Measurements from ENCODE around the gene FMN2. TPM values are rescaled to one million over a fixed set of nuclear protein-coding genes. Genes with fewer than 3 reads are reported as not detected.

The FMN2 gene
- polyA plus RNA-seq, 3 donors, result not detected

- Histone ChIP-seq H3K79me2 (ENCODE audit: insufficient read depth, low read length) (no peaks in the 10 kb centered on the region), H3K4me2 (replicated peaks; ENCODE audit: extremely low read depth, low read length, poor library complexity, severe bottlenecking) (no peak overlapping the region), H3K4me3 (replicated peaks in 1 of 3; ENCODE audit: low read depth in 2 of 3, low read length in 3 of 3) (no peak overlapping the region), H4K20me1 (ENCODE audit: insufficient read depth, low read length) (no peaks in the 10 kb centered on the region), H3K27ac (ENCODE audit: low read depth in 1 of 2, low read length in 2 of 2) (no peak overlapping the region), H3K36me3 (replicated peaks in 1 of 2; ENCODE audit: control insufficient read depth in 1 of 2, insufficient read depth in 2 of 2, low read length in 2 of 2) (no peaks in the 10 kb centered on the region), H3K27me3 (ENCODE audit: control insufficient read depth in 2 of 2, insufficient read depth in 2 of 2, low read length in 2 of 2) (no peaks in the 10 kb centered on the region), H2AFZ (ENCODE audit: insufficient read depth, low read depth, low read length, poor library complexity, severe bottlenecking) (no peak overlapping the region), H3K9me3 (replicated peaks in 1 of 2; ENCODE audit: control insufficient read depth in 1 of 2, insufficient read depth in 1 of 2, low read length in 2 of 2) (no peaks in the 10 kb centered on the region), H3K4me1 (ENCODE audit: control insufficient read depth in 1 of 2, insufficient read depth in 2 of 2, low read length in 2 of 2) (no peaks in the 10 kb centered on the region), H3K9ac (ENCODE audit: insufficient read depth, low read length, poor library complexity, severe bottlenecking) (no peak overlapping the region)
- Mint-ChIP-seq H3K27ac (no peak overlapping the region), H3K9me3 (peaks cover 0 to 6% (median 2%) of the 10 kb centered on the region in 7 donors), H3K4me1 (no peaks in the 10 kb centered on the region), H3K36me3 (no peaks in the 10 kb centered on the region), H3K4me3 (no peak overlapping the region), H3K27me3 (ENCODE audit: low read depth in 3 of 3) (peaks cover 0 to 2% (median 2%) of the 10 kb centered on the region in 3 donors)
- WGBS (ENCODE audit: insufficient coverage), result 72% methylated on average over 3 of the region's 3 CpGs
- DNase-seq, result no peak
- no peak for TF ChIP-seq CTCF (IDR thresholded peaks at IDR 0.05)
- intact Hi-C loops (cut with micrococcal nuclease), result no loop called here
These were observed 353.7 kb downstream of the FMN2 start for GRCh38 chr1:240445369-240445768.

GRCh38 chr1:240455228-240455821, 363.6 kb downstream of the FMN2 start:
- Histone ChIP-seq H3K9me3 (replicated peaks in 1 of 2; ENCODE audit: control insufficient read depth in 1 of 2, insufficient read depth in 1 of 2, low read length in 2 of 2) (no peaks in the 10 kb centered on the region), H3K27ac (ENCODE audit: low read depth in 1 of 2, low read length in 2 of 2) (no peak overlapping the region), H4K20me1 (ENCODE audit: insufficient read depth, low read length) (no peaks in the 10 kb centered on the region), H3K27me3 (ENCODE audit: control insufficient read depth in 2 of 2, insufficient read depth in 2 of 2, low read length in 2 of 2) (no peaks in the 10 kb centered on the region), H3K36me3 (replicated peaks in 1 of 2; ENCODE audit: control insufficient read depth in 1 of 2, insufficient read depth in 2 of 2, low read length in 2 of 2) (no peaks in the 10 kb centered on the region), H2AFZ (ENCODE audit: insufficient read depth, low read depth, low read length, poor library complexity, severe bottlenecking) (no peak overlapping the region), H3K79me2 (ENCODE audit: insufficient read depth, low read length) (no peaks in the 10 kb centered on the region), H3K4me1 (ENCODE audit: control insufficient read depth in 1 of 2, insufficient read depth in 2 of 2, low read length in 2 of 2) (no peaks in the 10 kb centered on the region), H3K9ac (ENCODE audit: insufficient read depth, low read length, poor library complexity, severe bottlenecking) (no peak overlapping the region), H3K4me3 (replicated peaks in 1 of 3; ENCODE audit: low read depth in 2 of 3, low read length in 3 of 3) (no peak overlapping the region), H3K4me2 (replicated peaks; ENCODE audit: extremely low read depth, low read length, poor library complexity, severe bottlenecking) (no peak overlapping the region)
- Mint-ChIP-seq H3K36me3 (no peaks in the 10 kb centered on the region), H3K27ac (no peak overlapping the region), H3K4me1 (no peaks in the 10 kb centered on the region), H3K27me3 (ENCODE audit: low read depth in 3 of 3) (peaks cover 1 to 4% (median 1%) of the 10 kb centered on the region in 3 donors), H3K4me3 (no peak overlapping the region), H3K9me3 (peaks cover 0 to 8% (median 0%) of the 10 kb centered on the region in 7 donors)
- intact Hi-C loops (cut with micrococcal nuclease), result no loop called here
- no peak for DNase-seq
- WGBS (ENCODE audit: insufficient coverage), result no CpG with 5 or more reads among the region's 7 CpGs
- no peak for TF ChIP-seq CTCF (IDR thresholded peaks at IDR 0.05)
